ENCODE data around the gene FSCN2. TPM values are rescaled to one million over a fixed set of nuclear protein-coding genes. Genes with fewer than 3 reads are reported as not detected.
A peak's percentile ranks its signal among the peaks of the same experiment; 100 is the strongest.

FSCN2 gene
- total and polyA plus RNA-seq, 8 donors = 2.5 to 15.3 (median 10.7) TPM

DNA sequence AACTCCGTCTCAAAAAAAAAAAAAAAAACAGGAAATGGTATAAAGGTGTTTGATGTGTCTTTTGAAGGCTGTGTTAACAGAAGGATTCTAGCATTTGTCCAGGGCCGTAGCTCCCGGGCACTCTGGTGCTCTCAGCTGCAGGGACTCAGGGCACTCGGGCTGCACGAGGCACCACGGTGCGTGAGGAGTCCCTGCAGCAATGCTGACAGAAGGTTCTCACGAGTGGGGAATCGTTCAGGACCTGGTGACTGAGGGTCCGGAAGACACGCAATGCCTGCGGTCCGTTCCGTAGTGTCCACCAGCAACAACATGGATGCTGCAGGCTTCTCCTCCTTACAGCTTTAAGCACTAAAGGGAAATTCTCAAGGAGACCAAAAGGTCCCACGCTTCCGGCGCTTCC is 36.6 kb downstream of the FSCN2 start:
- H3K36me3 ChIP-seq = peaks cover 11 to 20% (median 11%) of the 10 kb centered on the region in 3 donors
- H3K27me3 ChIP-seq = no peaks in the 10 kb centered on the region
- FAIRE-seq (no peak), ATAC-seq (no peak), DNase-seq (peak in 1 of 6 donors; percentile 26)
- no peak overlapping the region for H3K4me3 ChIP-seq
- intact Hi-C loops (cut with DNase I) = no loop called here
- WGBS, 2 donors = 95 to 98% methylated on average over 17 of the region's 17 CpGs
- no peak overlapping the region for H3K27ac ChIP-seq
- no peak for TF ChIP-seq CTCF (IDR thresholded peaks at IDR 0.05)
- H3K4me1 ChIP-seq = peaks cover 16 to 26% (median 17%) of the 10 kb centered on the region in 3 donors
- H3K9me3 ChIP-seq = no peaks in the 10 kb centered on the region

- no peak for ATAC-seq
- DNase-seq = peak in 1 of 6 donors; percentile 53
- no peak overlapping the region for H3K4me3 ChIP-seq
- TF ChIP-seq CTCF (IDR thresholded peaks at IDR 0.05) = no peak
- no peak for FAIRE-seq
- peaks cover 11 to 24% (median 11%) of the 10 kb centered on the region in 3 donors for H3K36me3 ChIP-seq
- WGBS, 2 donors = 95 to 97% methylated on average over 16 of the region's 16 CpGs
- intact Hi-C loops (cut with DNase I) = no loop called here
- H3K9me3 ChIP-seq = no peaks in the 10 kb centered on the region
- H3K4me1 ChIP-seq = peaks cover 16 to 26% (median 17%) of the 10 kb centered on the region in 3 donors
- no peak overlapping the region for H3K27ac ChIP-seq
- no peaks in the 10 kb centered on the region for H3K27me3 ChIP-seq
Measured at GRCh38 chr17:81565231-81565630, 37.1 kb downstream of the FSCN2 start.

DNA sequence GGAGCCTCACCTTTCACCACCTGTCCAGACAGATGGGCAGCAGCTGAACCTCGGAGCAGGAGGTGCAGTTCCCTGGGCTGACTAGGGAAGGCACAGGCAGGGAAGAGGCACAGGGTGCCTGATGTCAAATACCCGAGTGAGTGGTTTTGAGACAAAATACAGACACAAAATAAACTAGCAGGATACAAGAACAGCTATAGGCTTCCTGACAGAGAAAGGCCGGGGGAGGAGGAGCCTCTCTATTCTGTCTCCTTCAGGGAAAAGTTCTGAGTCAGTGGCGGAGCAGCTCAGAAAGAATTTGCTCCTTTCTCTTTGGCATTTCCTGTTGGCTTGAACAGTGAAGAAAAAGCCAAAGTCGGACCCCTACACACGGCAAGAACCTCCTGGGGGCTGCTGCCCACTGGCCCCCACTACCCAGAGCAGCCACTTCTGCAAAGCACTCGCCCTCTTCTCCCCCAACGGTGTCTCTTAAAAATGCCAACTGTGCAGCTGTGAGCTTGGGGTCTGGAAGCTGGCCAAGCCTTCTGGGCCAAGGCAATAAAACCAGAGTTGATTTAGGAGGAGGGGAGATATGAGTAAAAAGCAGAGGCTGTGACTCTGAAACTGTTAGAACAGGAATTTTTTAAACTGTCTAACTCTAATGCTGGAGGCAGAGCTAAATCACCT is 38.4 kb downstream of the FSCN2 start:
- H3K27me3 ChIP-seq = no peaks in the 10 kb centered on the region
- 4 to 5% methylated on average over 8 of the region's 8 CpGs for WGBS, 2 donors
- intact Hi-C loops (cut with DNase I) = no loop called here
- peak overlapping the region; percentile 36 to 67 (median 48) for H3K27ac ChIP-seq
- H3K36me3 ChIP-seq = peaks cover 11 to 38% (median 20%) of the 10 kb centered on the region in 3 donors
- peaks cover 16 to 26% (median 17%) of the 10 kb centered on the region in 3 donors for H3K4me1 ChIP-seq
- H3K9me3 ChIP-seq = no peaks in the 10 kb centered on the region
- TF ChIP-seq CTCF (IDR thresholded peaks at IDR 0.05) = no peak
- ATAC-seq = peak; percentile 88 to 93 (median 90)
- H3K4me3 ChIP-seq = peak overlapping the region in 2 of 4 donors; percentile 5 to 16
- no peak for FAIRE-seq
- DNase-seq = peak; percentile 75 to 94 (median 82)

GRCh38 chr17:81567191-81567590 is 39.0 kb downstream of the FSCN2 start:
- Histone ChIP-seq H3K4me3 (peak overlapping the region in 1 of 4 donors; percentile 5), H3K27me3 (no peaks in the 10 kb centered on the region), H3K9me3 (no peaks in the 10 kb centered on the region), H3K36me3 (peaks cover 11 to 38% (median 20%) of the 10 kb centered on the region in 3 donors), H3K4me1 (peaks cover 16 to 26% (median 17%) of the 10 kb centered on the region in 3 donors), H3K27ac (peak overlapping the region in 3 of 4 donors; percentile 36 to 67 (median 54))
- ATAC-seq = no peak
- FAIRE-seq = no peak
- DNase-seq = peak in 1 of 6 donors; percentile 7
- 42 to 43% methylated on average over 4 of the region's 4 CpGs for WGBS, 2 donors
- no peak for TF ChIP-seq CTCF (IDR thresholded peaks at IDR 0.05)
- intact Hi-C loops (cut with DNase I) = no loop called here

GRCh38 chr17:81568416-81568815 is 40.2 kb downstream of the FSCN2 start:
- no peak for ATAC-seq
- intact Hi-C loops (cut with DNase I) = no loop called here
- H3K27ac ChIP-seq = no peak overlapping the region
- no peaks in the 10 kb centered on the region for H3K27me3 ChIP-seq
- no peak for DNase-seq
- FAIRE-seq = no peak
- H3K36me3 ChIP-seq = peaks cover 11 to 38% (median 20%) of the 10 kb centered on the region in 3 donors
- H3K9me3 ChIP-seq = no peaks in the 10 kb centered on the region
- WGBS, 2 donors = 88 to 89% methylated on average over 10 of the region's 10 CpGs
- TF ChIP-seq CTCF (IDR thresholded peaks at IDR 0.05) = no peak
- peaks cover 16 to 26% (median 17%) of the 10 kb centered on the region in 3 donors for H3K4me1 ChIP-seq
- no peak overlapping the region for H3K4me3 ChIP-seq

Data from pancreas (tissue), 10 donors.